Activated T-helper 1 cell treated with Interleukin-2 at 50 U/mL for 16 hours (primary cell): ENCODE data around the gene FKBP2.

Experiments
- DNase-seq: peaks from one replicate; pipeline ENCODE4 v3.0.0-alpha.2; 2020; ENCODE audit warnings: low read depth

Gene FKBP2

DNA sequence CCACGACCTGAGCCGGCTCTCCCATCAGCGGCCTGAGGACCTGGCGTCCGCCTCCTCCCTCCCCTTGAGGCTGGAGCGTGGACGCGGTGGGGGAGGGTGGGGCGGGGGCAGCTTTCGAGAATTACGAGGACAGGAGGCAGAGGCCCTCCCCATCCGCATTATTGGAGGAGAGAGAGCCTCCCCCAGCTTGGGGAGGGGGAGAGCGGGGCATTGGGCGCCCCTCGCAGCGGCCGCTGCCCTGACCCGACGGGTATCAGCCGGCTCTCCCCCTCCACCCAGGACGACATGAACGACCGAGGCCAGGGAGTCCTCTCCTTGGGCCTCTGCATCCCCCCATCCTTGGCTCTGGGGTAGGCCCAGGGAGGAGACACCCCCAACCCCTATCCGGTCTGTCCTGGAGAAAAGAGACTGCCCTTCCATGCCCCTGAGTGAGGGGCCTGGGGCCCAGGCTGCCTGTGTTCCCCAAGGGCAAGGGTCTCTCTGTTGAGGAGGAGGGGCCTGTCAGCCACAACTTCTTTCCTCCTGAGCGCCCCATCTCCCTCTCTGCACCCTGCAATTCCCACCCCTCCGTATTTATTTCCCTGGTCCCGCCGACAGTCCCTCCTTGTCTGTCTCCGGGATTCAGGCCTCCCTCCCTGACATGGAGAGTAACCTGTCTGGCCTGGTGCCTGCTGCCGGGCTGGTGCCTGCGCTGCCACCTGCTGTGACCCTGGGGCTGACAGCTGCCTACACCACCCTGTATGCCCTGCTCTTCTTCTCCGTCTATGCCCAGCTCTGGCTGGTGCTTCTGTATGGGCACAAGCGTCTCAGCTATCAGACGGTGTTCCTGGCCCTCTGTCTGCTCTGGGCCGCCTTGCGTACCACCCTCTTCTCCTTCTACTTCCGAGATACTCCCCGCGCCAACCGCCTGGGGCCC lies 45.2 kb downstream of the FKBP2 start:
- DNase-seq: no peak

DNA sequence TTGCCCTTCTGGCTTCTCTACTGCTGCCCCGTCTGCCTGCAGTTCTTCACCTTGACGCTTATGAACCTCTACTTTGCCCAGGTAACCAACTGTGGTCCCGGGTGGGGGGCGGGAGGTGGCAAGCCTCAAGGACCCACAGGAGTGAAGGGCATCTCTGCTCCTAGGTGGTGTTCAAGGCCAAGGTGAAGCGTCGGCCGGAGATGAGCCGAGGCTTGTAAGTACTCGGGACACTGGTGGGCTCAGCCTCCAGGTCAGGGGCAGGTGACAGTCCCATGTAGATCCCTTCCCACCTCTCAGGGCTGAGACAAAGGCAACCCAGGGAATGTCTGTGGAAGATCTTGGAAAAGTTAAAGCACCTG lies 45.9 kb downstream of the FKBP2 start:
- no peak for DNase-seq

DNA sequence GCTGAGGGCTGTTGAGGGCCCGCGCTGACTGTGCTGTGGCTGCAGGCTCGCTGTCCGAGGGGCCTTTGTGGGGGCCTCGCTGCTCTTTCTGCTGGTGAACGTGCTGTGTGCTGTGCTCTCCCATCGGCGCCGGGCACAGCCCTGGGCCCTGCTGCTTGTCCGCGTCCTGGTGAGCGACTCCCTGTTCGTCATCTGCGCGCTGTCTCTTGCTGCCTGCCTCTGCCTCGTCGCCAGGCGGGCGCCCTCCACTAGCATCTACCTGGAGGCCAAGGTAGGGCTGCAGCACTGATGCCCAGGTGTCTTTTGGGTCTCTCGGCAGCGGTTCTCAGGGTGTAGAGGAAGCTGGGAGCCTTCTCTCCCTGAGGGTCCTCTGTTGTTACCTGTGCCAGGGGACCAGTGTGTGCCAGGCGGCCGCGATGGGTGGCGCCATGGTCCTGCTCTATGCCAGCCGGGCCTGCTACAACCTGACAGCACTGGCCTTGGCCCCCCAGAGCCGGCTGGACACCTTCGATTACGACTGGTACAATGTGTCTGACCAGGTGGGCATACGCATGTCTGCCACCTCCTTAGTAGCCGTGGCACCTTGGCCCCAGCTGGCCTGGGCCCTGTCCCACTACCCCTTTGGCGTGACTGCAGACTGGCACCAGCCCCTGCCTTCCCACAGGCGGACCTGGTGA lies 46.9 kb downstream of the FKBP2 start:
- no peak for DNase-seq

DNA sequence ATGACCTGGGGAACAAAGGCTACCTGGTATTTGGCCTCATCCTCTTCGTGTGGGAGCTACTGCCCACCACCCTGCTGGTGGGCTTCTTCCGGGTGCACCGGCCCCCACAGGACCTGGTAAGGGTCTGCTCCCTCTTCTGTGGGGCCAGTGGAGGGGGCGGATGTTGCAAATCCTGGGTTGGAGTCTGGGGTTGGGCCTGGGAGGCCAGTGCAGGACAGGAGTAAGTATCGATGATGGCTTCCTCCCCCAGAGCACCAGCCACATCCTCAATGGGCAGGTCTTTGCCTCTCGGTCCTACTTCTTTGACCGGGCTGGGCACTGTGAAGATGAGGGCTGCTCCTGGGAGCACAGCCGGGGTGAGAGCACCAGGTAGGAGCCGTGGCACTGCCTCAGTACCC lies 47.5 kb downstream of the FKBP2 start:
- no peak for DNase-seq

DNA sequence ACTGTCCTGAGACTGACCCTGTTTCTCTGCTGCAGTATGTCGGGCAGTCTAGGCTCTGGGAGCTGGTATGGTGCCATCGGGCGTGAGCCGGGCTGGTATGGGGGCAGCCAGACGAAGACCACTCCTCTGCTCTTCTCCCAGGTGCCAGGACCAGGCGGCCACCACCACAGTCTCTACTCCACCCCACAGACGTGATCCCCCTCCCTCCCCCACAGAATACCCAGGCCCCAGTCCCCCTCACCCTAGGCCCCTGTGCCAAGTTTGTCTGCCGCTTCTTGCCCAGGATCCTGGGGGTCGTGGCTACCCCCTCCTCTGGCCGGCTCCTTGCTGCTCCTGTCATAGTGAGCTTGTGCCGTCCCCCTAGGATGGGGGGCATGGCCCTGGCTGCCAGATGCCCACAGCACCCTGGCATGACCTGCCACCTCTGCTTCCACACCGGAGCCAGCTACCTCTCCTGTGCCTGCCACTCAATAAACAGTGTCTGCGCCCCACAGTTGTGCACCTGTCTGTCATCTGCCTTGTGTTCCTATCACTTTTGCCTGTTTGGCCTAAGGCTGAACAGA lies 48.2 kb downstream of the FKBP2 start:
- DNase-seq: no peak

DNA sequence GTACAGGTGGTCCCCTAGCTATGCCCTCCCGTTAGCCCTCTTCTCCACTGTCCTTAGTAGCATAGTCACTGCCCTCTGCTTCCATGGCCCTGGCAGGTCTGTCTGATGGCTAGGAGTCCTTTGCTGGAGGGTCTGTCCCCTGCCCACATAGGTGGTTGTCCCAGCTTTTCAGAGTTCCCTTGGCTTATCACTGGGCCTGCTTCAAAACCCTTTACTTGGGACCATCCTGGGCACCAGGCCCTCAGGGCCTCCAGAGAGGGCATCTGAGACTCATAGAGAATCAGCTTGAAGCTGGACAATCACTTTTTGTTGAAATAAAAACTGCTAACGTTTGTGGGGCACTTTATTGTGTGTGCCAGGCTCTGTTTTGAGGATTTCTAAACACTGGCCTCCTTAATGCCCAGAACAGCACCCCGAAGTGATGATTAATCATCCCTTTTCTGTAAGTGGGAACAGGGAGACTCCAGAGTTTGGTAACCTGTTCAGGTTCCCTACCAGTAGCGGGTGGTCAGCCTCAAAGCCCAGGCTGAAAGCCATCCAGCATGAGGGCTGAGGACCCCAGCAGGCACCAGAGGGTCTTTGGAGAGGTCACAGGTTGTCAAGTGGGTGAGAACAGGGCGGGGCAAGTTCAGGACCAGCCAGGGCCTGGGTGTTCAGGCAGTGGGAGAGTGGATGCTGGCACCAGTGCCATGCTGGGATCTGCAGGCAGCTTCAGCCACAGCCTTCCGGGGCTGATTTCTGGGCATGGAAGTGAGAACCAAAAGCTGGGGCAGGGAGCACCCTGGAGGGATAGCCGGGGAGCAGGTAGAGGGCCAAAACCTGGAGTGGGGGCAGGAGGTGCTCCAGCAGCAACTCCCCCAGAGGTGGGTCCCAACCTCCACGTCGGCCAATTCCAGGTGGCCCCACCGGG lies 49.7 kb downstream of the FKBP2 start:
- DNase-seq: no peak

DNA sequence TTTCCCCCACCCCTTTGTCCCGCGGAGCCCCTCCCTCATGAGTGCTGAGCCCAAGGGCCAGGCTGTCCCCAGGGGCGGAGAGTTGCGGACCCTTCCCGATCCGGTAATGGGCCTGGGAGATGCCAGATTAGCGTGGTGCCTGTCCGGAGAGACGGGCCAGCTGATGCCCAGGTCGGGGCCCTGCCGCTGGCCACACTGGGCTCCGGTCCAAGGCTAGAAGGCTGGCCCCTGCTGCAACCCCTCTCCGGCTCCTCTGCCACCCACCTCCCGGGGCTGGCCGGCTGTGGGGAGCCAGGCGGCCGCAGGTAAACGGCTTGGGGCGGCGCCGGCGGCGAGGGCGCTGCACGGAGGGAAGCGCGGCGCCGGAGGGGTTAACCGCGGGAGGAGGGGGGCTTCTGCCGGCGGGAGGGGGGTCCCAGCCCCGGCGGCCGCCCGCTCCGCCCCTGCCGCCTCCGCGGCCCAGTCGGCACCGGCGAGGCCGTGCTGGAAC lies 50.4 kb downstream of the FKBP2 start, which contains the start of gene KCNK4:
KCNK4 (plus strand) TSS at position 41 of the 490 bp plus-strand sequence. CDS start 1,717 bp downstream, outside the sequence.
- DNase-seq: no peak

DNA sequence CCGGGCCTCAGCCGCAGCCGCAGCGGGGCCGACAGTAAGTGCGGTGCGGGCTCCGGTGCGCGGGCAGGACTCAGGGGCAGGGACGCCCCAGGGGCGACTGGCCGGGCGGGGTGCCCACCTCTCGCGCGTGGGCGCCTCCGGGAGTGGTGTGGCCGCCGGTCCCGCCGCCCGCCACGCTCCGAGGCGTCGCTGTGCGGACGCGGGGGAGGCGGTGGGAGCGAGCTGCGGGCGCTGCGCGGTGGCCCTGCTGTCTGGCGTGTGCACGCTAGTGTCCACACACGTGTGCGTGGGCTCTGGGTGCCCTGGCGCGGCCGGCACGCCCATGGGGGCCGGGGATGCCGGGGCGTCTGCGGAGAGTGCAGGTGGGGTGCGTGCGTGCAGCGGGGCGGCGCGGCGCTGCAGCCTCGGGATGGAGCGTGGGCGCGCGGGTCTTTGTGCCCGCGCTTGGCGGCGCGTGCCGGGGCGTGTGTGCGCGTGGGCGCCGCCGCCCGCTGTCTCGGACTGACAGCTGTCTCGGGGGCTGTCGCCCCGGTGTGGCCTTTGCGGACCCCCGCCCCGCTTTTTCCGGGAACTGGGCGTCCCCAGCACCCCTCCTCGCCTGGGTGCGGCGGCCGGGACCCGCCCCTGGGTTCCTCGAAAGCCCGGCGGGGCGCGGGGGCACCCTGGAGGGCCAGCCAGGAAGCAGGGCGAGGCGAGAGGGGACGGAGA lies 51.0 kb downstream of the FKBP2 start:
- DNase-seq: no peak

DNA sequence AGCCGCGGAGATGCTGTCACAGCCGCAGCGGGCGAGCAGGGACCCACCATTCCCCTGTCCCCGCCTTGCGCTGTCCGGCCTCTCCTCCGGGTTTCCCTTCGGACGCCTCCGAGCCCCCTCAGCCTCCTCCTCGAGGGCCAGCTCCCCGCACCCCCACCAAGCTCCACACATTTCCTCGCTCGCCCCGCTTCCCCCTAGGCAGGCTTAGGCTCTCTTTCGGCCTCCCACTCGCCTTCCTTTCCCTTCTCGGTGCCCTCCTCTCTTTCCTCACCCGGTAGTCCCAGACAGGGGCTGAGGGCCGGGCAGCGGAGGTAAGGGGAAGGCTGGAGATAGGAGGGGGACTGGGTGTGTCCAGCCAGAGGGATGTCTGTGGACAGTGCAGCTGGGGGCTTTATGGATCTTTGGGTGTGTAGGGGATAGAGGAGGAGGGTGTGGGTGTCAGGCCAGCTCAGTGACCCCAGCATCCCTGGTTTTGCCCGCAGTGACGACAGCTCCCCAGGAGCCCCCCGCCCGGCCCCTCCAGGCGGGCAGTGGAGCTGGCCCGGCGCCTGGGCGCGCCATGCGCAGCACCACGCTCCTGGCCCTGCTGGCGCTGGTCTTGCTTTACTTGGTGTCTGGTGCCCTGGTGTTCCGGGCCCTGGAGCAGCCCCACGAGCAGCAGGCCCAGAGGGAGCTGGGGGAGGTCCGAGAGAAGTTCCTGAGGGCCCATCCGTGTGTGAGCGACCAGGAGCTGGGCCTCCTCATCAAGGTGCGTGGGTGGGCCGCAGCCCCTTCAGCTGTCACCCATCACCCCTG lies 51.8 kb downstream of the FKBP2 start:
- DNase-seq: no peak
